Neuronal stem cell (in vitro differentiated cells): ENCODE data around the gene PADI6.
A peak's percentile ranks its signal among the peaks of the same experiment; 100 is the strongest.

ENCODE experiments used
- DNase-seq: peaks from one replicate; pipeline ENCODE4 v3.0.0-alpha.2; 2013; ENCODE audit warnings: low spot score
- H2AFZ ChIP-seq: one replicate; pipeline ENCODE4 v1.6.1; 2013; ENCODE audit warnings: mild to moderate bottlenecking, low read length, inconsistent platforms
- H2AK5ac ChIP-seq: 2 replicates; pipeline ENCODE4 v1.6.1; 2013; ENCODE audit warnings: low read depth, mild to moderate bottlenecking, inconsistent platforms, low read length, moderate library complexity, mixed read lengths
- H2BK120ac ChIP-seq: 2 replicates; pipeline ENCODE4 v1.6.1; 2013; ENCODE audit warnings: low read depth, mild to moderate bottlenecking, inconsistent platforms, low read length, moderate library complexity, mixed read lengths
- H2BK12ac ChIP-seq: one replicate; pipeline ENCODE4 v1.6.1; 2013; ENCODE audit warnings: low read length, inconsistent platforms
- H2BK15ac ChIP-seq: 2 replicates; pipeline ENCODE4 v1.6.1; 2013; ENCODE audit warnings: mild to moderate bottlenecking, low read length, inconsistent platforms, mixed read lengths
- H2BK5ac ChIP-seq: one replicate; pipeline ENCODE4 v1.6.1; 2013; ENCODE audit warnings: inconsistent platforms, mild to moderate bottlenecking, low read length, moderate library complexity
- H3K14ac ChIP-seq: one replicate; pipeline ENCODE4 v1.6.1; 2013; ENCODE audit warnings: low read length, inconsistent platforms
- H3K18ac ChIP-seq: 2 replicates; pipeline ENCODE4 v1.6.1; 2013; ENCODE audit warnings: low read length, inconsistent platforms
- H3K23ac ChIP-seq: 2 replicates; pipeline ENCODE4 v1.6.1; 2013; ENCODE audit warnings: low read depth, mild to moderate bottlenecking, mixed read lengths, low read length, inconsistent platforms; ENCODE audit not compliant: poor library complexity
- H3K27ac ChIP-seq: replicated peaks from 3 replicates; pipeline ENCODE4 v1.5.1; 2013; ENCODE audit warnings: low read length, inconsistent platforms
- H3K27me3 ChIP-seq, 3 experiments: 2 replicates each; pipeline ENCODE4 v1.6.1; 2013; ENCODE audit warnings: low read length in 3 of 3, mild to moderate bottlenecking in 2 of 3, inconsistent platforms in 1 of 3, low read depth in 1 of 3, mixed read lengths in 1 of 3, moderate library complexity in 1 of 3; ENCODE audit not compliant: control insufficient read depth in 3 of 3, insufficient read depth in 3 of 3
- H3K36me3 ChIP-seq, 2 donors: replicated peaks in 1 of 2; 2 replicates each; pipeline ENCODE4 v1.6.1; 2013; ENCODE audit warnings: low read length in 2 of 2; ENCODE audit not compliant: control insufficient read depth in 2 of 2, insufficient read depth in 2 of 2
- H3K4ac ChIP-seq: 2 replicates; pipeline ENCODE4 v1.6.1; 2013; ENCODE audit warnings: inconsistent platforms, mild to moderate bottlenecking, low read length, moderate library complexity
- H3K4me1 ChIP-seq, 2 donors: 1 replicate in 1 of 2; 2 replicates in 1 of 2; pipeline ENCODE4 v1.6.1; 2013; ENCODE audit warnings: low read length in 2 of 2, low read depth in 1 of 2; ENCODE audit not compliant: control insufficient read depth in 2 of 2, insufficient read depth in 1 of 2
- H3K4me2 ChIP-seq: one replicate; pipeline ENCODE4 v1.6.1; 2013; ENCODE audit warnings: mild to moderate bottlenecking, low read length, inconsistent platforms; ENCODE audit not compliant: insufficient read depth, poor library complexity, severe bottlenecking
- H3K4me3 ChIP-seq, 2 donors: 2 replicates each; pipeline ENCODE4 v1.5.1; 2013; ENCODE audit warnings: low read length in 2 of 2, mild to moderate bottlenecking in 2 of 2, inconsistent platforms in 1 of 2, moderate library complexity in 1 of 2
- H3K79me1 ChIP-seq: one replicate; pipeline ENCODE4 v1.6.1; 2013; ENCODE audit warnings: low read depth, mild to moderate bottlenecking, inconsistent platforms, low read length, moderate library complexity
- H3K9ac ChIP-seq: one replicate; pipeline ENCODE4 v1.6.1; 2013; ENCODE audit warnings: mild to moderate bottlenecking, low read depth, low read length, inconsistent platforms; ENCODE audit not compliant: poor library complexity
- H3K9me3 ChIP-seq, 2 donors: replicated peaks in 1 of 2; 2 replicates each; pipeline versions ENCODE3 to v1.6.1; 2013; ENCODE audit warnings: low read length in 2 of 2, mild to moderate bottlenecking in 2 of 2, inconsistent platforms in 1 of 2, low read depth in 1 of 2, mixed read lengths in 1 of 2, moderate library complexity in 1 of 2; ENCODE audit not compliant: control insufficient read depth in 2 of 2, insufficient read depth in 1 of 2
- H4K8ac ChIP-seq: one replicate; pipeline ENCODE4 v1.6.1; 2013; ENCODE audit warnings: low read depth, mild to moderate bottlenecking, inconsistent platforms, low read length, moderate library complexity
- H4K91ac ChIP-seq: one replicate; pipeline ENCODE4 v1.6.1; 2013; ENCODE audit warnings: low read length, low read depth, mild to moderate bottlenecking, inconsistent platforms; ENCODE audit not compliant: poor library complexity
- WGBS, 2 donors: extraction: QIAGEN DNeasy Blood & Tissue Kit; methylation state at CpG; one replicate each; pipeline ENCODE4 v1.1.7; 2013; ENCODE audit warnings: missing lambda C conversion rate in 2 of 2, mixed read lengths in 1 of 2; ENCODE audit not compliant: insufficient read length in 2 of 2, insufficient replicate concordance in 1 of 2; ENCODE audit errors: extremely low coverage in 2 of 2; 5-methylcytosine and 5-hydroxymethylcytosine counted together

Gene PADI6

DNA sequence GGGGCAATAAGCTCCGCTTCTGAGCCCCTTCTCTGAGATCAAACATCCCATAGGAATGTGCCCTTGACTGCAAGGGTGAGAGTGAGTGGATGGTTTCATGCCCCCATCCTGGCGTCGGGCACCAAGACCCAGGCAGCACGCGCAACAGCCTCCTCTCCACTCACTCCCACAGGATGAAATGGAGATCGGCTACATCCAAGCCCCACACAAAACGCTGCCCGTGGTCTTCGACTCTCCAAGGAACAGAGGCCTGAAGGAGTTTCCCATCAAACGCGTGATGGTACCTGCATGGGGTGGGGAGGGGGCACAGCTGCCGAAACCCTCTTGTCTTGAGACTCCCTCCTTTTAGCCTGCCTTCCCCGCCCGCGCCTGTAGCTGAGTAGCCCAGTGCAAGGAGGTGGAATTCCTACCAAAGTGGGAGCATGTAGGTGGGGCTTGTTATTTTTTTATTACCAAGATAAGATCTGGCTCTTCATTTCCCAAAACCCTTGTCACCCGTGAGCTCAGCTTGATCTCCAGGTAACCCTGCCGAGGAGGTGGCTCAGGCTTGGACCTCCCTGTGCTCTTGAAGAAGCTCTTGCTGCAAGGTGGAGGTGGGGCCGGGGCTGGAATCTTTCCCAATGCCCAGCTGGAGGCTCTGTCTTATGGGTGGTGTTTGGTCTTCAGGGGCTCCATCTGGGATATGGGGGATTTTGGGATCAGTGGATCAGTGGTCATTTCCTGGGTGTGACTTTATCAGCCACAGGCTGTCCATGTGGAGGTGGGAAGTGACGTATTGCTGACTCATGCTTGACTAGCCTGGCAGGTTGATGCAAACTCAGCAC, 24.0 kb upstream of the PADI6 start:
- H3K18ac ChIP-seq: no peak overlapping the region
- no peak overlapping the region for H3K9ac ChIP-seq
- no peak overlapping the region for H4K8ac ChIP-seq
- H3K4me3 ChIP-seq: no peak overlapping the region
- WGBS, 2 donors: no CpG with 5 or more reads among the region's 19 CpGs
- DNase-seq: no peak
- no peaks in the 10 kb centered on the region for H3K36me3 ChIP-seq
- H2BK120ac ChIP-seq: no peak overlapping the region
- H3K9me3 ChIP-seq: peaks cover 0 to 3% of the 10 kb centered on the region in 2 donors
- H2AFZ ChIP-seq: no peak overlapping the region
- no peaks in the 10 kb centered on the region for H3K4me1 ChIP-seq
- peak overlapping the region; percentile 22 for H2BK5ac ChIP-seq
- H3K79me1 ChIP-seq: no peaks in the 10 kb centered on the region
- H3K23ac ChIP-seq: peak overlapping the region; percentile 18
- H2AK5ac ChIP-seq: no peak overlapping the region
- H2BK15ac ChIP-seq: no peak overlapping the region
- no peak overlapping the region for H3K4me2 ChIP-seq
- peak overlapping the region; percentile 46 for H2BK12ac ChIP-seq
- H3K27ac ChIP-seq: no peak overlapping the region
- H3K4ac ChIP-seq: no peak overlapping the region
- peaks cover 0 to 4% (median 0%) of the 10 kb centered on the region in 3 experiments for H3K27me3 ChIP-seq
- H3K14ac ChIP-seq: peak overlapping the region; percentile 75
- no peak overlapping the region for H4K91ac ChIP-seq

DNA sequence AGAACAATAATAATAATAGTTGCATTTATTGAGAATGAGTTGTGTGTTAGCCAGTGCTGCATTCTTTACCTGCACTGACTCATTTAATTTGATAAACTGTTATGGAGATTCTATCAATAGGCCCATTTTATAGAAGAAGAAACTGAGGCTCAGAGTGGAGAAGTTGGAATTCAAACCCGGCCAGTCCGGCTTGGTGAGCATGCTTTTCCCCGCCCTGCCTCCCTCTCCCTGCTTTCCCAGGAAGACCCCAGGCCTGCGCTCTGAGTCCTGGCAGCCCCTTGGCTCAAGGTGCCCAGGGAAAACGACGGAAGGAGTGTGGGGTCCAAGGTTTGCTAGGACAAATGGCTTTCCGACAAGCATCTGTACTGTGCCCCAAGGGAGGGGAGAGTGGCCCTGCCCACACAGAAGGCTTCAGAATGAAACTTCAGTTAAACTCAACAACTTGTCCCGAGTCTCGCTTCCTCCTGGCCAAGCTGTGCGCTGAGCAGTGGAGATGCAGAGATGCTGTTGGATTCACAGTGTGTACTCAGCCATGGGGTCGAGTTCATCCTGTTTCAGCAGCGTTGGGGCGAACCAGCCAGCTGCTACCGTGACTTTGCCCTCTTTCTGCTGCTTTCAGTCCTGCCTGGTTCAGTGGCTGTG, 23.3 kb upstream of the PADI6 start:
- Histone ChIP-seq H2AK5ac (no peak overlapping the region), H3K9me3 (peaks cover 0 to 2% of the 10 kb centered on the region in 2 donors), H3K27ac (no peak overlapping the region), H3K79me1 (no peaks in the 10 kb centered on the region), H3K18ac (peak overlapping the region; percentile 70), H2AFZ (no peak overlapping the region), H3K4me2 (no peak overlapping the region), H3K27me3 (peaks cover 0 to 4% (median 0%) of the 10 kb centered on the region in 3 experiments), H4K8ac (no peak overlapping the region), H3K9ac (no peak overlapping the region), H4K91ac (no peak overlapping the region), H2BK120ac (no peak overlapping the region), H3K4ac (no peak overlapping the region), H3K23ac (no peak overlapping the region), H3K4me3 (no peak overlapping the region), H2BK15ac (no peak overlapping the region), H3K36me3 (no peaks in the 10 kb centered on the region), H2BK12ac (no peak overlapping the region), H2BK5ac (no peak overlapping the region), H3K4me1 (no peaks in the 10 kb centered on the region), H3K14ac (peak overlapping the region; percentile 63)
- WGBS, 2 donors: no CpG with 5 or more reads among the region's 14 CpGs
- DNase-seq: no peak

DNA sequence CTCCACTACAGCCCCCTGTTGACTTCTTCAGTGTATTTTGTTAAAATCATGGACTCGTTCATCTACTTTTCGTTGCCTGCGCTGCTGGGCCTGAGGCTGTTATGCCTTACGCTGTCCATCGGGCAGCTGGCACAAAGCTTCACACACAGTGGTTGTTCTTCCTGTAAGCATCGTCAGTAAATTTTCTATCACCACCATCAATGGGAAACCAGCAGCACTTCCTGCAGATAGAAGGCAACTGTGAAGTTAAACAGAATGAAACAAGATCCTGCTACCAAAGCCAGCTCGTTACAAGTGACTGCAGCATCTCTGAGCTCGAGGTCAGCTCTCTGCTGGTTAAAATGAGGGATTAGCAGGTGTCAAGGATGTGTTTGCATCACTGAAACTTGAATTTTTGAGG, 21.9 kb upstream of the PADI6 start:
- no peak overlapping the region for H3K4me3 ChIP-seq
- no CpG with 5 or more reads among the region's 8 CpGs for WGBS, 2 donors
- H3K27ac ChIP-seq: no peak overlapping the region
- no peaks in the 10 kb centered on the region for H3K36me3 ChIP-seq
- H3K4ac ChIP-seq: no peak overlapping the region
- H3K4me1 ChIP-seq: no peaks in the 10 kb centered on the region
- H4K8ac ChIP-seq: no peak overlapping the region
- no peak overlapping the region for H3K23ac ChIP-seq
- no peak overlapping the region for H3K9ac ChIP-seq
- H3K14ac ChIP-seq: no peak overlapping the region
- no peak overlapping the region for H3K18ac ChIP-seq
- no peak overlapping the region for H3K4me2 ChIP-seq
- no peak overlapping the region for H2BK12ac ChIP-seq
- no peak overlapping the region for H2BK5ac ChIP-seq
- no peak overlapping the region for H4K91ac ChIP-seq
- no peaks in the 10 kb centered on the region for H3K79me1 ChIP-seq
- H2AFZ ChIP-seq: no peak overlapping the region
- no peak overlapping the region for H2BK15ac ChIP-seq
- H3K9me3 ChIP-seq: peaks cover 0 to 2% of the 10 kb centered on the region in 2 donors
- H2AK5ac ChIP-seq: no peak overlapping the region
- H2BK120ac ChIP-seq: no peak overlapping the region
- peaks cover 0 to 12% (median 0%) of the 10 kb centered on the region in 3 experiments for H3K27me3 ChIP-seq
- DNase-seq: no peak

DNA sequence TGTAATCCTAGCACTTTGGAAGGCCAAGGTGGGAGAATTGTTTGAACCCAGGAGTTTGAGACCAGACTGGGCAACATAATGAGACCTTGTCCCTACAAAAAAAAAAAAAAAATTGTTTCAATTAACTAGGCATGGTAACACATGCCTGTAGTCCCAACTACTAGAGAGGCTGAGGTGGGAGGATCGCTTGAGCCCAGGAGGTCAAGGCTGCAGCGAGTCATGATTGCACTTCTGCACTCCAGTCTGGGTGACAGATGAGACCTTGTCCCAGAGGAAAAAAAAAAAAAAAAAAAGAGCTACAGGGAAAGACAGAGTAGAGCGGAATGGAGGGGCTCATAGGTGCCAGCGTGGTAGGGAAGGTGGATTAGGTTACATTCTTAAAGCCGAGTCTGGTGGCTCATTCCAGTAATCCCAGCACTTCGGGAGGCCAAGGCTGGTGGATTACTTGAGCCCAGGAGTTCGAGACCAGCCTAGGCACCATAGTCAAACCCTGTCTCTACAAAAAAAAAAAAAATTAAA, 21.0 kb upstream of the PADI6 start:
- no peak for DNase-seq
- no peak overlapping the region for H3K18ac ChIP-seq
- peaks cover 0 to 12% (median 0%) of the 10 kb centered on the region in 3 experiments for H3K27me3 ChIP-seq
- WGBS, 2 donors: no CpG with 5 or more reads among the region's 7 CpGs
- no peak overlapping the region for H2BK15ac ChIP-seq
- H3K27ac ChIP-seq: no peak overlapping the region
- H2AFZ ChIP-seq: no peak overlapping the region
- H3K9me3 ChIP-seq: peaks cover 0 to 2% of the 10 kb centered on the region in 2 donors
- H3K9ac ChIP-seq: no peak overlapping the region
- no peak overlapping the region for H3K4me3 ChIP-seq
- H3K36me3 ChIP-seq: no peaks in the 10 kb centered on the region
- no peaks in the 10 kb centered on the region for H3K4me1 ChIP-seq
- no peak overlapping the region for H3K4me2 ChIP-seq
- no peak overlapping the region for H3K14ac ChIP-seq
- H2BK5ac ChIP-seq: no peak overlapping the region
- no peak overlapping the region for H2BK120ac ChIP-seq
- H3K4ac ChIP-seq: no peak overlapping the region
- no peak overlapping the region for H4K8ac ChIP-seq
- H2BK12ac ChIP-seq: no peak overlapping the region
- no peak overlapping the region for H3K23ac ChIP-seq
- H4K91ac ChIP-seq: no peak overlapping the region
- H2AK5ac ChIP-seq: no peak overlapping the region
- no peaks in the 10 kb centered on the region for H3K79me1 ChIP-seq
